Stimulated activated CD4-positive, alpha-beta T cell treated with anti-CD3 and anti-CD28 coated beads, Interleukin-15, amount 100 ng/mL, for 1 hour (primary cell): ENCODE results near the gene TGFBR1.
A peak's percentile ranks its signal among the peaks of the same experiment; 100 is the strongest.

Source experiments
- DNase-seq, 2 donors: peaks; one replicate each; pipeline ENCODE4 v3.0.0-alpha.2; 2020; ENCODE audit warnings: low read depth in 1 of 2, low spot score in 1 of 2

TGFBR1 gene

GRCh38 chr9:99130069-99130468 is 25.2 kb downstream of the TGFBR1 start:
- DNase-seq, result no peak

- no peak for DNase-seq
These were observed 28.2 kb downstream of the TGFBR1 start for GRCh38 chr9:99133145-99133544.

- DNase-seq, result no peak
These were observed 30.0 kb downstream of the TGFBR1 start for GRCh38 chr9:99134893-99135341.

GRCh38 chr9:99135456-99135855 is 30.5 kb downstream of the TGFBR1 start:
- DNase-seq, result no peak

GRCh38 chr9:99137225-99137624 is 32.3 kb downstream of the TGFBR1 start:
- no peak for DNase-seq

- DNase-seq, result no peak
These were observed 33.0 kb downstream of the TGFBR1 start for GRCh38 chr9:99137891-99138290.

- no peak for DNase-seq
These were observed 33.7 kb downstream of the TGFBR1 start for GRCh38 chr9:99138424-99139284.

- no peak for DNase-seq
These were observed 35.0 kb downstream of the TGFBR1 start for GRCh38 chr9:99139868-99140267.

GRCh38 chr9:99140685-99141314 is 35.9 kb downstream of the TGFBR1 start:
- peak in 1 of 2 donors; percentile 13 for DNase-seq

GRCh38 chr9:99141849-99142248 is 36.9 kb downstream of the TGFBR1 start:
- no peak for DNase-seq

- DNase-seq, result no peak
These were observed 37.4 kb downstream of the TGFBR1 start for GRCh38 chr9:99142275-99142674.

GRCh38 chr9:99143655-99144054 is 38.7 kb downstream of the TGFBR1 start:
- no peak for DNase-seq

GRCh38 chr9:99144966-99145365 is 40.1 kb downstream of the TGFBR1 start:
- DNase-seq, result no peak

GRCh38 chr9:99146574-99146973 is 41.7 kb downstream of the TGFBR1 start:
- DNase-seq, result no peak

- no peak for DNase-seq
These were observed 42.3 kb downstream of the TGFBR1 start for GRCh38 chr9:99147177-99147576.

- no peak for DNase-seq
These were observed 45.7 kb downstream of the TGFBR1 start for GRCh38 chr9:99150451-99151171.

GRCh38 chr9:99154356-99154755 is 49.4 kb downstream of the TGFBR1 start:
- DNase-seq, result no peak

- DNase-seq, result no peak
These were observed 50.8 kb downstream of the TGFBR1 start for GRCh38 chr9:99155736-99156135.

- DNase-seq, result no peak
These were observed 53.7 kb downstream of the TGFBR1 start for GRCh38 chr9:99158629-99159028.

GRCh38 chr9:99160173-99160572 is 55.3 kb downstream of the TGFBR1 start:
- no peak for DNase-seq

- no peak for DNase-seq
These were observed 57.9 kb downstream of the TGFBR1 start for GRCh38 chr9:99162759-99163364.
